Bronchial smooth muscle cell (primary cell): ENCODE results near the gene YPEL5. TPM values are rescaled to one million over a fixed set of nuclear protein-coding genes. Genes with fewer than 3 reads are reported as not detected.

Experiments used
- total RNA-seq: library from RNA; depleted of rRNA; stranded (reverse); fragments of >200 nt; gene quantifications from 2 replicates; pipeline ENCODE4 v1.2.1, GENCODE V29; 2014

Gene YPEL5
- 130 and 250 TPM in 2 replicates for total RNA-seq

GRCh38 chr2:30146337-30147195, at the start of gene YPEL5:
YPEL5 (plus strand) TSS chr2:30147007; CDS start chr2:30156652, 9,645 bp downstream.

Other genes starting within 250 kb of the YPEL5 start
- gene ALK, start 225.4 kb upstream of the YPEL5 start, total RNA-seq = under 0.01 and 0.16 TPM in 2 replicates
- 50.3 and 73.4 TPM in 2 replicates for gene LBH, start 84.5 kb downstream of the YPEL5 start, total RNA-seq